Osteoblast (primary cell): Measurements from ENCODE around the gene CYTH4. TPM values are rescaled to one million over a fixed set of nuclear protein-coding genes. Genes with fewer than 3 reads are reported as not detected.

Experiments used
- DNase-seq: peaks from one replicate; pipeline ENCODE4 v3.0.0; 2011; ENCODE audit warnings: low spot score, mixed read lengths; ENCODE audit not compliant: insufficient read length; ENCODE audit errors: missing footprints
- H2AFZ ChIP-seq: 2 replicates; pipeline ENCODE4 v1.6.0; 2011; ENCODE audit warnings: mild to moderate bottlenecking, low read length
- H3K27ac ChIP-seq: 2 replicates; pipeline ENCODE4 v1.5.1; 2011; ENCODE audit warnings: mild to moderate bottlenecking, low read depth, low read length, moderate library complexity
- H3K27me3 ChIP-seq: 2 replicates; pipeline ENCODE4 v1.6.0; 2012; ENCODE audit warnings: mild to moderate bottlenecking, control low read depth, inconsistent platforms, low read length, moderate library complexity; ENCODE audit not compliant: insufficient read depth
- H3K36me3 ChIP-seq: 2 replicates; pipeline ENCODE4 v1.5.1; 2011; ENCODE audit warnings: mild to moderate bottlenecking, low read length, control low read depth, moderate library complexity; ENCODE audit not compliant: insufficient read depth
- H3K4me1 ChIP-seq: 2 replicates; pipeline ENCODE4 v1.5.1; 2011; ENCODE audit warnings: mild to moderate bottlenecking, low read length, control low read depth, moderate library complexity; ENCODE audit not compliant: insufficient read depth
- H3K4me2 ChIP-seq: 2 replicates; pipeline ENCODE4 v1.6.0; 2011; ENCODE audit warnings: mild to moderate bottlenecking, low read length; ENCODE audit not compliant: insufficient read depth
- H3K4me3 ChIP-seq: fragments of 200-600 bp; sonication (generic); 3 replicates; pipeline ENCODE4 v1.5.1; 2012; ENCODE audit warnings: mild to moderate bottlenecking, low read length, inconsistent platforms; ENCODE audit not compliant: insufficient read depth
- H3K79me2 ChIP-seq: 2 replicates; pipeline ENCODE4 v1.6.0; 2012; ENCODE audit warnings: mild to moderate bottlenecking, low read length, control low read depth, inconsistent platforms; ENCODE audit not compliant: insufficient read depth
- H3K9me3 ChIP-seq: 2 replicates; pipeline ENCODE4 v1.5.1; 2011; ENCODE audit warnings: low read depth, low read length, control low read depth
- H4K20me1 ChIP-seq: 2 replicates; pipeline ENCODE4 v1.6.0; 2012; ENCODE audit warnings: mild to moderate bottlenecking, low read length, control low read depth; ENCODE audit not compliant: insufficient read depth
- CTCF ChIP-seq: IDR thresholded peaks from 2 replicates; pipeline ENCODE4 v1.5.1; 2011; ENCODE audit warnings: mild to moderate bottlenecking, low read depth, low read length, moderate library complexity; ENCODE audit errors: extremely low read depth
- total RNA-seq: library from RNA; depleted of rRNA; stranded (reverse); fragments of >200 nt; gene quantifications from 2 replicates; pipeline ENCODE4 v1.2.3, GENCODE V29; 2012

CYTH4 gene
- total RNA-seq, 1 donor: 0.72 TPM

- no peaks in the 10 kb centered on the region for H3K4me1 ChIP-seq
- no peaks in the 10 kb centered on the region for H3K36me3 ChIP-seq
- no peak overlapping the region for H3K27ac ChIP-seq
- no peaks in the 10 kb centered on the region for H3K9me3 ChIP-seq
- H3K79me2 ChIP-seq: no peaks in the 10 kb centered on the region
- H3K4me2 ChIP-seq: no peak overlapping the region
- DNase-seq: peak; percentile 67
- TF ChIP-seq CTCF: no peak
- no peaks in the 10 kb centered on the region for H4K20me1 ChIP-seq
- H2AFZ ChIP-seq: no peak overlapping the region
- H3K4me3 ChIP-seq: no peak overlapping the region
- H3K27me3 ChIP-seq: peaks cover 6% of the 10 kb centered on the region
Measured at GRCh38 chr22:37285937-37286336, 3.6 kb downstream of the CYTH4 start.

DNA sequence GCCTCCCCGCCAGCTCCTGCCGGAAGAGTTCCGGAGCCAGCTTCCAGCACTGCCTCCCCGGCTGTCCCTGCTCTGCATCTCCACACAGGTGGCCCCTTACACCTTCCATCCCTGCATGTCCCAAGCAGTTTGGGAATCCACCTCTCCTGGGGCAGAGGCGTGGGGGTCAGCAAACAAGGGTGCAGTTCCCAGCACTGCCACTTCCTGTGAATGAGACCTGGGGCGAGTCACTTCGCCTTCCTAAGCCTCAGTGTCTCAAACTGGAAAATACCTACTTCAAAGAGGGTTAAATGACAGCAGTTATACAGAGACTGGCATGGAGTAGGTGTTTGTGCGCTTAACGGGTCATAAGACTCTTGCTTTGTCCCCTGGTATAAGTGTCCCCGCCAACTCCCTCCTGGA lies 5.2 kb downstream of the CYTH4 start:
- Histone ChIP-seq H3K36me3 (no peaks in the 10 kb centered on the region), H3K79me2 (no peaks in the 10 kb centered on the region), H3K9me3 (no peaks in the 10 kb centered on the region), H3K27ac (no peak overlapping the region), H4K20me1 (no peaks in the 10 kb centered on the region), H2AFZ (no peak overlapping the region), H3K4me3 (no peak overlapping the region), H3K27me3 (peaks cover 6% of the 10 kb centered on the region), H3K4me2 (no peak overlapping the region), H3K4me1 (no peaks in the 10 kb centered on the region)
- peak; percentile 35 for DNase-seq
- TF ChIP-seq CTCF: no peak

- no peak overlapping the region for H2AFZ ChIP-seq
- no peaks in the 10 kb centered on the region for H3K9me3 ChIP-seq
- TF ChIP-seq CTCF: no peak
Measured at GRCh38 chr22:37288521-37288920, 6.2 kb downstream of the CYTH4 start.

GRCh38 chr22:37289156-37289735 lies 6.9 kb downstream of the CYTH4 start:
- Histone ChIP-seq H3K36me3 (no peaks in the 10 kb centered on the region), H3K27ac (no peak overlapping the region), H3K79me2 (no peaks in the 10 kb centered on the region), H3K27me3 (peaks cover 6% of the 10 kb centered on the region), H3K9me3 (no peaks in the 10 kb centered on the region), H3K4me1 (no peaks in the 10 kb centered on the region), H3K4me3 (no peak overlapping the region), H2AFZ (no peak overlapping the region), H4K20me1 (no peaks in the 10 kb centered on the region), H3K4me2 (no peak overlapping the region)
- DNase-seq: peak; percentile 85
- no peak for TF ChIP-seq CTCF

More at GRCh38 chr22:37288521-37288920, 6.2 kb downstream of the CYTH4 start:
- Histone ChIP-seq H3K27ac (no peak overlapping the region), H3K4me1 (no peaks in the 10 kb centered on the region), H3K79me2 (no peaks in the 10 kb centered on the region), H4K20me1 (no peaks in the 10 kb centered on the region), H3K36me3 (no peaks in the 10 kb centered on the region), H3K4me2 (no peak overlapping the region), H3K4me3 (no peak overlapping the region), H3K27me3 (peaks cover 6% of the 10 kb centered on the region)
- peak; percentile 62 for DNase-seq
